Stimulated activated CD8-positive, alpha-beta memory T cell treated with anti-CD3 and anti-CD28 coated beads, Interleukin-12 subunit alpha, Interleukin-12 subunit beta, amount 100 ng/mL, for 24 hours (primary cell): ENCODE results near the gene DDI1.
"Not testable (repeated sequence)": the region's sequence is repeated elsewhere in the genome, so short reads cannot be mapped to it uniquely, and the experiment has no call there.

ENCODE experiments used
- DNase-seq: peaks from one replicate; pipeline ENCODE4 v3.0.0-alpha.2; 2020; ENCODE audit errors: extremely low read depth

DDI1 gene

GRCh38 chr11:104041792-104042191 is 5.4 kb downstream of the DDI1 start:
- no peak for DNase-seq

DNA sequence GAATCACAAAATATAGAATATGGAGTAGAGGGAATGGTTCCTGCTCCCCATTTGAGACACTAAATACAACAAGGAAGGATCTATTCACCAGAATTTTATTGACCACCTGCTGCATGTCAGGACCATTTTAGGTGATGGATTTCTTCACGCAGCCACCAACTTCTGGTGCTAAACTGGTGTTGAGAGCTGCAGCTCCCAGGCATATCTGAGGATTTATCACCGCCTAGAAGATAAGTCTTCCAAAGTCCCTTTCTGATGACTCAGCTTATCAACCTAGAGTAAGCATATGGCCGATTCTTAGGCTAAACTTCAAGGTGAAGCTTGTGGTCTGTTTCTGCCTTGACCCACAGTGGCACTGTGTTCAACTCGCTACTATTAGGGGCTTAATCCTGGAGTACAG is 6.7 kb downstream of the DDI1 start:
- no peak for DNase-seq

GRCh38 chr11:104043678-104044239 is 7.3 kb downstream of the DDI1 start:
- DNase-seq, result no peak

DNA sequence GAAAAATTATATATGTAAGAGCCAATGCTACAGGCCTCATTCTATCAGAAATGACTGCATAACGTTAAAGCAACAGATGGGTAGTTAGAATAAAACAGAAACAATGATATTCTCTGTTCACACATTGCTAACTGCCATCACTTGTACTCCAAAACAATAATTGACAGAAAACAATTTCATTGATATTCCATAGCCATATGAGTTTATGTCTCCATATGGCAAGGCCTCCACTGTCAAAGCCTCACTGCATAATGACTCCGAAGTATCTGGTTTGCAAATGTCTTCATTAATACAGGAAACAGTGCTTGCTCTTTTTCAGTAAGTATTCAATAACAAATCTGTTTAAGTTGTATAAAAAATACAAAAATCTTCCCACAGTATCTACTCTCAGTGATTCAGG is 9.9 kb downstream of the DDI1 start:
- DNase-seq, result no peak

DNA sequence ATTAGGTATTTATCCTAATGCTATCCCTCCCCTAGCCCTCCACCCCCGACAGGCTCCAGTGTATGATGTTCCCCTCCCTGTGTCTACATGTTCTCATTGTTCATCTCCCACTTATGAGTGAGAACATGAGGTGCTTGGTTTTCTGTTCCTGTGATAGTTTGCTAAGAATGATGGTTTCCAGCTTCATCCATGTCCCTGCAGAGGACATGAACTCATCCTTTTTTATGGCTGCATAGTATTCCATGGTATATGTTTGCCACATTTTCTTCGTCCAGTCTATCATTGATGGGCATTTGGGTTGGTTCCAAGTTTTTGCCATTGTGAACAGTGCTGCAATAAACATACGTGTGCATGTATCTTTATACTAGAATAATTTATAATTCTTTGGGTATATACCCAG is 10.4 kb downstream of the DDI1 start:
- DNase-seq, result not testable (repeated sequence)

- no peak for DNase-seq
Observed at GRCh38 chr11:104049116-104049515, 12.7 kb downstream of the DDI1 start.

GRCh38 chr11:104051778-104052177 is 15.3 kb downstream of the DDI1 start:
- DNase-seq, result no peak

DNA sequence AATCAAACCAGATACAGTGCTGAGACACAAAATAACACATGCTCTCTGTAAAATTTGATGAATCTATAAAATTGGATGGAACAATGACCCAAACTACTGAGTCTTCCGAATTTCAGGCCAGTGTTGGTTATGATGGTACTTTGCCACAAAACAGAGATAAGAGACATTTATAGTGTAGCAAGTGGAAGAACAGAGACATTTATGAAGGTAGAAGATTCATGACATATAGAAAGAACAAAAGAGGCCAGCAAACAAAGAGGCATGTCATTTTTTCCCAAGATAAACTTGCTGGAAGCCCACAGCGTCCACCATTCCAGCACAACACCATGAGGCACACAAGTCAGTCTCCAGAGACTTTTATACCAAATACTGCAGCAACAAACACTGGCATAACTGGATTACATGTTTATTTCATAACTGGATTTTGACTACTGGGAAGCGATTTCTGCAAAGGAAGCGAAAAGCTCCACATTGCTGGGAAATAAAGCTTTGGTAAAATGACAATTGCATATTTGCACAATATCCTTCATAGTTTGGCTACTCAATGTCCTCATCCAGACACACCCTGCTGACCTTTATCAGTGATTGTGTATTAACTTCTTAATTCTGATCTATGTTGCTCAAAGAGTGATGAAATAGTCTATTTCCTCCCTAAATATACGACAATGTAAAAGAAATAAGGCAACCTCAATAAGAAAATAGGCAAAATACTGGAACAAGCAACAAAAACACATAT is 17.5 kb downstream of the DDI1 start:
- no peak for DNase-seq

DNA sequence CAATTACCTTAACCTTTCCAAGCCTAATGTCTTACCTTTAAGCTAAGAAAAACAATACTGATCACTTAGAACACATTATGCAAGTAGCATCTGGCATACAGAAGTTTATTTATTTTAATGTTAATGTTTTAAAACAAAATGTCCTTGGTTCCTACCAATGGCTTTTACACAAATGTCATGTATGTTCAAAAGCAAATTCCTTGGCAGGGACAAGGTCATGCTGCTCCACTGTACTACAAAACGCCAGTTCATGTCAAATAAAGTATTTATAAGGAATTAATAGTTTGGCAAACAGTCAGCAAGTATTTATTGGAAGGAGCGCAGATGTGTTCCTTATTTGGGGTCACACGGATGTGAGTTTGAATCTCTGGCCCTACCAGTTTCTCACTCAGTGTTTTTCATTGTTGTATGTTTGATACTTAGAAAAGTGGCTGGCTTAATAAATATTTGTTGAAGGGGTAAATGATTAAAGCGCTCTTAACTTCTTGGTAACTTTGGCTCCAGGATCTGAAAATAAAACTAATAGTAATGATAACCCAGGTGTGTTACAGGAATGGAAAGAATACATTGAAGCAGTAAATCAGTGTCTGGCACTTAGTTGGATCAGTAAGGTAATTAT is 18.6 kb downstream of the DDI1 start:
- DNase-seq, result no peak

GRCh38 chr11:104055596-104055995 is 19.2 kb downstream of the DDI1 start:
- DNase-seq, result no peak

- DNase-seq, result no peak
Observed at GRCh38 chr11:104057908-104058307, 21.5 kb downstream of the DDI1 start.

GRCh38 chr11:104058680-104059079 is 22.2 kb downstream of the DDI1 start:
- DNase-seq, result no peak

- DNase-seq, result no peak
Observed at GRCh38 chr11:104060004-104060794, 23.8 kb downstream of the DDI1 start.

DNA sequence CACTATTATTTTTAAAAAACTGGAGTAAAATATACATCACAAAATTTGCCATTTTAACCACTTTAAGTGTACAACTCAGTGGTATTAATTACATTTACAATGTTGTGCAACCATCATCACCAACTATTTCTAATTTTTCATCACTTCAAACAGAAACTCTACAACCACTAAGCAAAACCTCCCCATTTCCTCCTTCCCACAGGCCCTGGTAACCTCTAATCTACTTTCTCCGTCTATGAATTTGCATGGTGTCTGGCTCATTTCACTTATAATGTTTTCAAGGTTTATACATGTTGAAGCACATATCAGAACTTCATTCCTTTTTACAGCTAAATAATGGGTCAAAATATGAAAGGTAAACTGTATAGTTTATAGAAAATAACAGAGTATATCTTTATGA is 24.4 kb downstream of the DDI1 start:
- no peak for DNase-seq

DNA sequence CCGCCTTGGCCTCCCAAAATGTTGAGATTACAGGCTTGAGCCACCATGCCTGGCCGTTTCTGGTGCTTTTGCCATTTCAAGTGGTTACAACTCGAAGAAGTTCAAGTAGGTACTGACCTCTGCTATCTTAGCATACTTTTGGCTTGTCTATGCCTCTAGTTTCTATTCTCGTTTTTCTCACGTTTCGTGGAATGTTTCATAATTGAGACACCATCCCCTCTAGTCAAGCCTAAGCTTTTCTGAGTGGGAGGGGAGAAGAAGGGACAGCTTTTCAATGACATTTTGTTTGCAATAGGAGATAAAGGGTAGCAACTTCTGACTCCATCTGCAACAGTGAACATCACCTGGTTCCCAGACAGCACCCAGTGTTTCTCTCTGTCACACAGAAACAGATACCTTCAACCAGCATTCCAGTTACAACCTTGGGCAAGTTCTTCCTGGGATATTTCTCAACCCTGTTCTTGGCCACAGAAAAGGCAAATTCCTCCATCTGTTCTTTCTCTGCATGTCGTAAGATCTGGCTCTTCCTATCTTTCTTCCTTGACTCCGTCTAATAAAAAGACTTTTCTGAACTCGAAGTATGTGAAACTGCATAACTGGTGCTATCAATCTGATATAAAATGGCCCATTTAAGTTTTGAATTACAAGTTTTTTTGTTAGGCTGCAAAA is 25.5 kb downstream of the DDI1 start:
- no peak for DNase-seq

- no peak for DNase-seq
Observed at GRCh38 chr11:104064034-104064630, 27.7 kb downstream of the DDI1 start.

DNA sequence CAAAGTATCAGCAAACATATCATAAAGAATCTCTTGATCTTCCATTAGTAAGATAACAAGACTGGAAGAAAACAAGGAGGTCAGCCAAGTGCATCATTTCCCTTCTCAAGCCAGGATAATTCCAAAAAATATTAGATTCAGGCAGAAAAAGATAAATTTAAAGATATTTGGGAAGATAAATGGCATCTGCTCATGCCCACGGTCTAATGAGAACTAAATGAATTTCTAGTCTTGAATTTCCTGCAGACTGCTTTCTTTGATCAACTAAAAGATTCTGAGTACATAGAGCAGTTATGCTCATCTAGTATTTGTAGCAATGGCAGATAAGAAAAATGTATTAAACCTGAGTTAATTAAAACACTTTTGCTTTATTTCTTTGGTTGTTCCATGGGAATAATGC is 31.1 kb downstream of the DDI1 start:
- DNase-seq, result no peak

DNA sequence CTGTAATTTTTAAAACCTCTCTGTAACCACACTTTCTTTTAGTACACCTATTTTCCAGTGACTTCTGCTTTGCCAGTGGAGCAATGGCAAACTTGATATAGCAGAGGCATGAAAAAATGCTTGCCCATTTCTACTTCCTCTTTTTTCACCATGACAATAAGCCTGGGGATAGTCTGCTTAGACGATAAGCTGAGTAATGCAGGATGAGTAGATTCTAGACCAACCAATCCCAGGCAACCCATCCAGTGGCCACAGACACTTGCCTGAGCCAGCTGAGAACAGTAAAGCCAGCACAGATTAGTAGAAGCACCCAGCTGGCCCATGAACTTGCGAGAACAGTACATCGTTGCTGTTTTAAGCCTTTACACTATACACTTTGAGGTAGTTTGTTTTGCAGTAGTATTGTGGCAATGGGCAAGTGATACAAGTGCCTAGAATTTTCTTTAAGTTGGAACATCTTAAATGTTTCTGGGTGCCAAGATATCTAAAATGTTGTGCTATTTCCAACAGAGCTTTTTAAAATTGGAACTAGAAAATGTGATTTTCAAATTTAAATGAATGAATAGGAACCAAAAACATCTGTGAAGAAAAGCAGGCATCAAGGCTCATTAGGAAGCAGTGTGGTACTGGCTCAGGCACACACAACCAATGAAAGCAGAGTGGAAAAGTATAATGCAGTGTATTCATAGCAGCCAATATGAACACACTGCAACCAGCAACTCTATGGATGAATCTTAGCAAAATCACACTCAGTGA is 37.7 kb downstream of the DDI1 start:
- DNase-seq, result no peak

- no peak for DNase-seq
Observed at GRCh38 chr11:104075091-104075490, 38.7 kb downstream of the DDI1 start.

- no peak for DNase-seq
Observed at GRCh38 chr11:104075706-104076105, 39.3 kb downstream of the DDI1 start.

GRCh38 chr11:104076455-104076854 is 40.0 kb downstream of the DDI1 start:
- no peak for DNase-seq
